HG03095 (cell line): ENCODE data around the gene PPP1R3G.
"Not testable (repeated sequence)": the region's sequence is repeated elsewhere in the genome, so short reads cannot be mapped to it uniquely, and the experiment has no call there.

Source experiments
- ATAC-seq: cut with Tn5 transposase; IDR thresholded peaks from one replicate; pipeline ENCODE4 v1.9.1; 2021; ENCODE audit warnings: moderate library complexity; ENCODE audit not compliant: unreplicated experiment

Gene PPP1R3G

DNA sequence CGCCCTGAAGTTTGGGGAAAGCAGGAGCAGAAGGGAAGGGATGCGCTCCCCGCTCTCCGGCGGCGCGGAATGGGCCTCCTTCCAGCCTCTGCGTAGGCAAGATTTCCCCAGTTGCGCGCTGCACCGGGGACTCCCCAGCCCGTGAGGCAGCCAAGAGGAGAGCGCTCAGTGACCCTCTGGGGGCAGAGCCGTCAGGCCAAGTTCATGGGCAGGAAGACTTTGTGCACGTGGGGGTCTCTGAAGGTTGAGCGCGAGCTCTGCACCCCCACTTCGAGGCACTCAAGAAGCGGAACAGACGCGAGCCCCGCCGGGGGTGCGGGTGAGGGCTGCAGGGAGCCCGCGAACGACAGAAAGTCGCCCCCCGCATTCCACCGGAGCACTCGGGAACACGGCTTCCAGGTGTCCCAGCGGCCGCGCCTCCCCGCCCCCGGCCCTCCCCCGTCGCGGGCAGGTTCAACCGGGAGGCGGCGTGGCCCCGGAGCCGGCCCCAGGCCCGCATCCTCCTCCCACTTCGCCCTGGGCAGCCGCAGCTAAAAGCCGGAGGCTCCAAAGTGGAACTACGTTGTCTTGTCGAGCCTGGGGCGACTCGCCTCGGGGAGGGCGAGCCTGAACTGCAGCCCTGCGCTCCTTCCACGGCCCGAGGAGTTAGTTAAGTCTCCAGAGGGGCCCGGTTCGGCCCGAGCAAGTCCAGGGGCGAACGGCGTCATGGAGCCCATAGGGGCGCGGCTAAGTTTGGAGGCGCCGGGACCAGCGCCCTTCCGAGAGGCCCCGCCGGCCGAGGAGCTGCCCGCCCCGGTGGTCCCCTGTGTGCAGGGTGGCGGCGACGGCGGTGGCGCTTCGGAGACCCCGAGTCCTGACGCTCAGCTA is at the start of gene PPP1R3G:
TSS of gene PPP1R3G (plus strand) at position 561 of the 867 bp plus-strand sequence. CDS start at position 706, 145 bp downstream.
- ATAC-seq, result peak; percentile 66

DNA sequence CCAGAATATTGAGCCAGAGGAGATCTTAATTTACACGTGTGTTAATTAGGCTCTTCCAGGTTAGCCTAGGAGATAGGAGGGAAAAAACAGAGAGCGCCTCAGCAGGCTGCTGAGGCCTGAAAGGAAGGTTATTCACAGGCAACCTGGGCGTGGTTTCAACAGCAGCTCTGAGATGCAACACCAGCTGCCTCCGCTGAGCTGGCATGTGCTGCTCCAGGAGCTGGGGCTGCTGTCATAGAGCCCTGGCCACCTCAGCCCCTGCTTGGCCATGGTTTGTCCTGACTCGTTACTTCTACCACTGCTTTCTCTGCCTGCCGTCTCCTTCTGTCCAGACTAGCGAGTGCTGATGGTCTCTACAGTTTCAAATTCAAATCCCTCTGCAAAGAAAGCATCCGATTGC is 48.9 kb upstream of the PPP1R3G start:
- no peak for ATAC-seq

DNA sequence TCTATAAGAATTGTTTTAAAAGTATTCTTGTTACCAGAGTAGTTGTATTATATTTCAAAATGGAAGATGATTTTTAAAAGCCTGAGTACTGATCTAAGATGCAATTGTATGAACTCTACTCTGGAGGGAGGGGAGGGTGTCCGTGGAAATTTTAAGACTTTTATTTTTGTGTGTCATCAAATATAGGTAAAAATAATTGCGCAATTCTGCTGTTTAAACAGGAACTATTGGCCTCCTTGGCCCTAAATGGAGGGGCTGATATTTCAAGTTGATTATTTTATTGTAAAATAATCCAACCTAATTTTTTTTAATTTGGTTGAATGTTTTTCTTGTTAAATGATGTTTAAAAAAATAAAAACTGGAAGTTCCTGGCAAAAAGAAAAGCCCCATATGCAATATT is 43.2 kb upstream of the PPP1R3G start:
- no peak for ATAC-seq

DNA sequence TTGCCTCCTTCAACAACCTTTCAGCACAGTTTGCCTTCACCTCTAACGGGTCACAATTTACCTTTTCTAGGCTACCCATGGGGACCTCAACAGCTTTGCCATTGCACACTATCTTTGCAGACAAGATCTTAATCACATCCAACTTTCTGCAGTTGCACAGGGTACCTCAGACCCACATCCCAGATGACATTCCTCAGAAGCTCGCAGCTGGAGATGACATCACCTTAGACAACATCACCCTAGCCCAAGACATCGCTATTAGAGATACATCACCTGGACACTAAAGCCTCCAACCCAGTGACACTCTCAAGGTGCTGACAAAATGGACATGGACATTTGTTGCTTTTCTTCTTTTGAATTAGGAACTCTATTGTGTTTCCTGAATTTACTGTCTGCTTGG is 42.7 kb upstream of the PPP1R3G start:
- no peak for ATAC-seq

DNA sequence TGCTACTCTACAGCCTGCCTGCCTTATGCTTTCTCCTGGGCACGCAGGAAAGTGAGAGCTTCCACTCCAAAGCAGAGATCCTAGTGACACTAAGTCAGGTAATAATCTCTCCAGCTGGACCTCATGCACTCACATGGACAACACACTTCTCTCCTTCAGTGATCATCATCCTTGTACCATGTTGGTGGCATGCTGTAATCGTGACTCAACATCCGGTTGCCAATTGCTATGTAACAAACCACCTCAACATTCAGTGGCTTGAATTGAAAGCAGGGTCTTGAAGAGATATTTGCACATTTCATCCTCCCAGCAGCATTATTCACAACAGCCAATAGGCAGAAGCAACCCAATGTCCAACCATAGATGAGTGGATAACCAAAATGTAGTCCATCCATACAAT is 40.3 kb upstream of the PPP1R3G start:
- ATAC-seq, result no peak

DNA sequence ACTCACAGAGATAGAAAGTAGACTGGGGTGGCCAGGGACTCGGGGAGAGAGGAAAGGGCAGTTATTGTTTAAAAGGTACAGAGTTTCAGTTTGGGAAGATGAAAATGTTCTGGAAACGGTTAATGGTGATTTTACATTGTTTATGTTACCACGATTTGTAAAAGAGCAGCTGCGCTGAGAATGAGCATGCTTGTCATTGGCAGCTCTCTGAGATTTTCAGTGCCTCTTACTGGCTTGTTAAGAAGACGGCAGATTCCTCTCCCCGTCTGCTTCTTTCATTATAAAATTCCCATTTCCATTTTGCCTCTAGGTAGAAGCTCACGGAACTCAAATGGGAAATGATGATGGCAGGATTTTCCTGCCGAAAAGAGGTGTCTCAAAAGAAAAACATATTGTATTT is 39.7 kb upstream of the PPP1R3G start:
- ATAC-seq, result no peak

DNA sequence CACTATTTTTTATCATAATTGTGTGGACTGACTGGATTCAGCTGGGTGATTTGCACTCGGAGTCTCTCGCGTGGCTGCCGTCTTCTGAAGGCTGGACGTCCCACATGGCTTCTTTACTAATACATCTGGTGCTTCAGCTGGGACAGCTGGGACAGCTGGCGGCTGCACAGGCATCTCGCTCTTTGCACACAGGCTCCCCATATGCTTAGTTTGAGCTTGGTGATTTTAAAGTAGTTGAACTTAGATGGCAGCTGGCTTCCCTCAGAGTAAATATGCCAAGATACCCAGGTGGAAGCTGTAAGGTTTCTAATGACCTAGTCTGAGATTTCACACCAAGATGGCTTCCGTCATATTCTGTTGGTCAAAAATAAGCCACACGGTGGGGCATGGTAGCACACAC is 38.7 kb upstream of the PPP1R3G start:
- no peak for ATAC-seq

DNA sequence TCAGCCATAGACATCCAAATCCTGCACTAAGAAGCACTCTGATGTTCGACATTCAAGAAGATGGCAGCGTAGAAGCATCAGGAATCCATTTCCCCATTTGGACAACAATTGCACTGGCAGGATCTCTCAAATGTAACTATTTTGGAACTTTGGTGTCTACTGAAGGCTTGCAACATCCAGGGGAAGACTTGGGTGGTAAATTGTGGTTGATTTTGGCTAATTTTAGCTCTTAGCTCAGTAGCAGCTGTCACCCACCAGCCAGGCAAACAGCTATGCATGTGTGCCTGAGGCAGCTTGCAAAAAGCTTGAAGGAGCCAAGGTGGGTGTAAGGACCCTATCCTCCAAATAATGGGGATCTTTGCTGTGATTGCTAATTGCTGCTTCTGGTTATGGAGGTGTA is 35.1 kb upstream of the PPP1R3G start:
- no peak for ATAC-seq

DNA sequence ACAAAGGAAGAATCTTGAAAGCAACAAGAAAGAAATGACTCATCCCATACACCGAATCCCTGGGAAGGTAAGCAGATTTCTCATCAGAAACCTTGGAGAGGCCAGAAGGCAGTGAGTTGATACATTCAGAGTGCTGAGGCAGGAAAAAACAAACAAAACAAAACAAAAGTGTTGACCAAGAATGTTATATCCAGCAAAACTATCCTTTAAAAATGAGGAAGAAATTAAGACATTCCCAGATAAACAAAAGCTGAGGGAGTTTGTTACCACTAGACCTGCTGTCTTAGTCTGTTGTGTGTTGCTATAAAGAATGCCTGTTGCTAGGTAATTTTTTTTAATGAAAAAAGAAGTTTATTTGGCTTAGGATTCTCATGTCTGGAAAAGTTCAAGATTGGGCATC is 33.7 kb upstream of the PPP1R3G start:
- no peak for ATAC-seq

DNA sequence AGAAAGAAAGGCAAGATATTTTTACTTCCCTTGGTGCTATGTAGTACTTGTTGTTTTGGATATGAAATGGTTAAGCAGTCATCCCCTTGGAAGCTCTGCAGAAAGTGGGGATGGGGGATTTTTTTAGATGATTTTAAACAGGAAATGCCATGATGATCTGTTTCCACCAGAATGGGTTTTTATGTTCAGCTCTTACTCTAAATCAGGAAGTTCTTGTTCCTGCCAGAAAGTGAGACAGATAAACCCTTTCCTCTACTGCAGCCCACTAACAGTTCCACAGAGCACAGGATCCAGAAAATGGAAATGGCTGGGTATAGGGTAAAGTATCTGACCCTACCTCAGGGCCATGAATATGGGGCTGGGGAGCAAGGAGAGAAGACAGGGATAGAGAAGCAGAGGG is 32.1 kb upstream of the PPP1R3G start:
- no peak for ATAC-seq

DNA sequence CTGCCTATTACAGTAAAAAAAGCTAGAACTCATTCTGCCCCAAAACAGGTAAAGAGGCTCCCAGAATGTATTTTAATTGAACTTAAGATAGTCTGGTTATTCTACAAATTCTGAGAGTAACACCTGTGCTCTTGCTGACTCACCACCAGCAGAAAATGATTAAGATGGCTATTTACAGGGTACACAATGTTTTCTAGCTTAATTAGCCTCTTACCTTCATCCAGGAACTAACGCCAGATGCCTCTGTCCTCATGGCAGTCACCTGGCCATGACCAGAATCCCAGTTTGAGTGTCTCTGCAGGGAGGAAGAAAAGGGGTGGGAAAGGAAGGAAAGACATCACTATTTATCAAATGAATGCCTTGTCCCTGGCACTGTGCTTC is 31.3 kb upstream of the PPP1R3G start:
- no peak for ATAC-seq

DNA sequence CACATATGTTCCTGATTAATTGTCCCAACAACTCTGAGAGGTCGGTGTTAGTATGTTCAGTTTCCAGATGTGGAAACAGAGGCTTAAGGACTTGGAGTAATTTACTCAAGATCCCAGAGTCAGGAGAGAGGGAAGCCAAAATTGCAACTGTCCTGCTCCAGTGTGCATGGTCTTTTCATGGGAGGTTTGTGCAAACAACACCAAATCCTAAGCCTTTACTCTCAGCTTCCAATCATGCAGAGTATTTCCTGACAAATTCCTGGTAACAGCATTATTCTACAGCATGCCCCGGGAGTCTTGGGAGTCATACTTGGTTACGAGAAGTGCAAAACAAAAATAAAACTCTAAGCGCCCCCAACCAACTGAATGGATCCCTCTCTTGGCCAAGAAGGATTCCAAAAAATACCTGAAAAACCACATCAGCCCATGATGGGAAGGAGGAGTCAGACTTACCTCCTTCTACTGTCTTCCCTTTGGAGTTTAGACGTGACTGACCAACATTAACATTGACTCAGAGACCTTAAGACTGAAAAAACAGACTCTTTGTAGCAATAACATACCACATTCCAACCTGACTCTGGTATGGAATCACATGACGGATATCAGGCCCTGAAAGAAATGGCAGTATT is 30.8 kb upstream of the PPP1R3G start:
- no peak for ATAC-seq

DNA sequence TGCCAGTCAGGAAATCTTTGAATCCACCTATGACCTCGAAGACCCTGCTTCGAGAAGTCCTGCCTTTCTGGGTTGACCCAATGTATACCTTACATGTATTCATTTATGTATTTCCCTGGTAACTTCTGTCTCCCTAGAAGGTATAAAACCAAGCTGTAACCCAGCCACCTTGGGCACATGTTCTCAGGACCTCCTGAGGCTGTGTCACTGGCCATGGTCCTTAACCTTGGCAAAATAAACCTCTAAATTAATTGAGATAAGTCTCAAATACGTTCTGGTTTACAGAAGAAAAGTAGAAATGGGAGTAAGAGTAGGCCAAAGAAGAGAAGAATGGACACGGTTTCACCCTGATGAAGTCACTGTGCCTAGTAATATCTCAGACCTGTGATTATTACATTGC is 30.0 kb upstream of the PPP1R3G start:
- no peak for ATAC-seq

DNA sequence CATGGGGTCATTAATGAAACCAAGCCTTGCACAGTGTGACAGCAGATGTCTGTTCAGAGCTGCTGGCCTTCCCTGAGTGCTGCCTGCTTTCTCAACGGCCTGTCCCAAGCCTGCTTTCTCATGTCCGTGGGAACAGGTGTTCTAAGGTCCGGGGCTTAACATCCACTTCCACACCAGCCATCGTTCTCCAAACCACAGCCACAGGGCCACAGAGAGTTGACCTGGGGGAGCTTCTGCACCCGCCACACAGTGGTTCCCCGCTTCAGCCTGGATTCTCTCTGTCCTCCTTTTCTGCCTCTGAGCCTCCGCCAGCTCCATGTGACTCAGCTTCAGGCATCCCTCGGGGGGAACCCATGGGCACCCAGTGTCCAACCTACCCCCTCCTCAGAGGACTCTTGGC is 26.9 kb upstream of the PPP1R3G start:
- ATAC-seq, result no peak

DNA sequence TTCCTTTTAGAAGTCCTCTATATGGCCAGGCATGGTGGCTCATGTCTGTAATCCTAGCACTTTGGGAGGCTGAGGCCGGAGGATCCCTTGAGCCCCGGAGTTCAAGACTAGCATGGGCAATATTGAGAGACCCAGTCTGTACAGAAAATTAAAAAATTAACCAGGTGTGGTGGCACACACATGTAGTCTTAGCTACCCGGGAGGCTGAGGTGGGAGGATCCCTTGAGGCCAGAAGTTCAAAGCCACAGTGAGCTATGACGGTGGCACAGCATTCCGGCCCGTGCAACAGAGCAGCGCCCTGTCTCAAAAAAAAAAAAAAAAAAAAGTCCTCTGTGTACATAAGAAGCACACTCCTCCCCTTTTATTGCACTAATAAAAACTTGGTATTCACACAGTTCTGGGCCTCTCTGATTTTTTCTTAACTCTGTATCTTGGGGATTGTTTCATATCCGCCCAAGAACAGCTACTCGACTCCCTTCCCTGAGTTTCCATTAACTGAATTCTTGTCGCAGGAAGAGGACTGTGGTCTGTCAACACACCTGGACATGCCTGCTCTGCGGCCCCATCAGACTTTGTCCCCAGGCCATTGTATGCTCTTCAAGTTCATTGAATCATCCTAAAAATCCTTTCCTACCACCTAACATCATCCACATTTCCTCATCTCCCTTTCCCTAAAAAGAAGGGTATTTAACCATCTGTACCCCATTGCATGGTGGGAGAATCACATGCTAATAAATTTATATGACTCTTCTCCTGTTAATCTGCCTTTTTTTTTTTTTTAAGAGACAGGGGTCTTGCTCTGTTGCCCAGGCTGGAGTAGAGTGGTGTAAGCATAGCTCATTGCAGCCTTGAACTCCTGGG is 25.9 kb upstream of the PPP1R3G start:
- no peak for ATAC-seq

DNA sequence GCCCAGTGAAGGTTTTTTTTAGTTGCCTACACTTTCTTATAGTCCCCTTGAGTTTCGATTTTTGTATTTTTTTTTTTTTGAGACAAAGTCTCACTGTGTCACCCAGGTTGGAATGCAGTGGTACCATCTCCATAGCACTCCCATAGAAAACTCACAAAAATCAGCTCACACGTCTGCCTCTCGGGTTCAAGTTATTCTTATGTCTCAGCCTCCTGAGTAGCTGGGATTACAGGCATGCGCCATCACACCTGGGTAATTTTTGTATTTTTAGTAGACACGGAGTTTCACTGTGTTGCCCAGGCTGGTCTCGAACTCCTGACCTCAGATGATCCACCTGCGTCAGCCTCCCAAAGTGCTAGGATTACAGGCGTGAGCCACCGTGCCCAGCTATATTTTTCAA is 24.7 kb upstream of the PPP1R3G start:
- not testable (repeated sequence) for ATAC-seq

DNA sequence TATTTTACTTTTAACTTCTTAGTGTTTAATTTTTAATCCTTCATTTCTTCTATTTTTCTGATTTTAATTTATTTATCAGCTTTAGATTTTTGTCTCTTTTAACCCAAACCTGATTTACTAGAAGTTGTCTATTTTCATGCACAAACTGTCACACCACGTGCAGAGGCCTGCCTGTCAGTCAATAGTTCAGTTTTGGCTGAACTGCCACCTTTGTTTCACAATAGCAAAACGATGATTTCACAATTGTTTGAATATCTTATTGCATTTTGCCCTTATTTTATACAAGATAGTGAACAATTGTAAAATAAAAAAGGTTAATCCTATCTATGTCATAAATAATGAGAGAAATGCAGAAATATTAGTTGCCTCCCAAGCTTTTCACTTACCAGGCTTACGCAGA is 24.0 kb upstream of the PPP1R3G start:
- no peak for ATAC-seq

DNA sequence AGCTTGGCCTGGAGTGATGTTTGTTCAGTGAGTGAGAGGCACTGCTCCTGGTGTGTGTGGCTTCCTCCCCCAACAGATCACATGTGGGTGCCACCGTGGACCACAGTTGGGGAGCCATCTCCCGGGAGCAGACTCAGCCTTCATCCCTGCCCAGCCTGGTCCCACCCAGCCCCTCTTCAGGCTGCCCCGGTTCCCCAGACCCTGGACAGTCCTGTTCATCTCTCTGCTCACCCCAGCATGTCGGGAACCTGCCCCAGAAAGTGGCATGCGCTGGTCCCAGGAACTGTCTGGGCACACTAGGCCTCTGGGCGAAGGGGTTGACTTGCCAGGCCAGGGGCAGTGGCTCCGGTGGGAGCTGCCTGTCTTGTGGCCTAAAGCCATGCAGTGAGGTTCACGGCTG is 21.5 kb upstream of the PPP1R3G start:
- ATAC-seq, result no peak

DNA sequence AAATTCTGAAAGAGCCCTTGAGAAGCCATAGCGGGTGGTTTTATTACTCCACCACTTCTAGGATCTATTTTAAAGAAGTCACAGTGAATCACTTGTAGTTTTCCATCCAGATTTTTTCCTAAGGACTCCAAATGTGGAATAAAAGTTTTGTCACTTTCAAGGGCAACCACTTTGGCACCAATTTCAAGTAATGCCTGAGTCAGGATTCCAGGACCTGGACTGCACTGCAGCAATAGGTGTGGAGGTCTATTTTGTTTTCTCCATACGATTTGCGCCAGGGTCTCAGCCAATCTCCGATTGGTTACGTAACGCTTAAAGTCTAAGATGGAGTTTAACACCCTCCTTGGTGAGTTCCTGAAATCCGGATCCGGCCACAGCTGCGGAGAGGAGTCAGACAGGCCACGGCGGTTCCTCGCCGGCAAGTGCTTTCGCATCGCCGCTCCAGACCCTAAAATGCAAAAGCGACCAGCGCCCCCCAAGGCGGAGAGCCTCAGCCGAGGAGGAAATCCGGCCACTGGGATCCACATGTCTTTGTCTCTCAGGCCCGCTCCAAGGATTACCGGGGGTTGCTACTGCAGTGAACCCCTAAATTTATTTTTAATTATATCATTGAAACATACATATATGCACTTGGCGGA is 18.6 kb upstream of the PPP1R3G start:
- no peak for ATAC-seq

DNA sequence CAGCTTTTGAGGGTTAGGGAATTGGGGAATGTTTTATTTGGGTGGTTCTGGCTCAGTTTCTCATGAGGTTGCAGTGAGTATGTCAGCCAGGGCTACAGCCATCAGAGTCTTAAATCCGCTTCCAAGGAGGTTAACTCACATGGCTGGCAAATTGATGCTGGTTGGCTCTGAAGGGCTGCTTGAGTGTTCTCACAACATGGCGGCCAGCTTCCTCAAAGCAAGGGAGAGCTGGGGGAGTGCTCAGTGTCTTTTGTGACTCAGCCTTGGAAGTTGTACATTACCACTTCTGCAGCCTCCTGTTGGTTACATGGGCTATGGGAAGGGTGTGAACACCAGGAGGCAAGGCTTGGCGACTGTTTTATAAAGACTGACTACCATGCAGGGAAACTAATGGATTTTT is 17.8 kb upstream of the PPP1R3G start:
- no peak for ATAC-seq

DNA sequence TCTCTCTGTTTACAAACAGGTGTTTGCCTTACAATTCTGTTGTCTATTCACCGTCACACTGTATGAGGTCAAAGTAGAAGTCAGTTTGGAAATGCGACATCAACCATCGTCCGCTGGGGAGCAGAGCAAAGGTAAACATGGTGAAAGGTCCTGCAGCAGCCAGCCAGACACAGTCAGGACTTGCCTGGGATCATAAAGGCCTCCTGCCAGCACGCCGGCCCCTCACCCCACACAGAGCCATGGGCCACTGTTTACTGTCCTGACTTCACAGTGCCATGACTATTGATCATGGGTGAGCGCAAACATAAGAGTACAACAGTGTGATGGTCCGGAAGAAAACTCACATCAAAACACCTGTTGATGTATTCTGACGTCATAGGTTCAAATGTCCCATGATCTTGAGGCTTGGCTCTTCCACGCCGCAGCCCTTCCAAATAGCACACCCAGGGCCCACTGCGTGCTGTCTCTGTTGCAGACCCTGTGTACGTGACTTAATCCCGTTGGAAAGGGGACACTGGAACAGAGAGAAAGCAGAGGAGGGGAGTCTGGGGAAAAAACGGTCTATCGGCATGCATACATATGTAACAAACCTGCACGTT is 16.9 kb upstream of the PPP1R3G start:
- no peak for ATAC-seq
